MG63 (cell line): ENCODE data around the gene CAPN12. TPM values are rescaled to one million over a fixed set of nuclear protein-coding genes. Genes with fewer than 3 reads are reported as not detected.

Experiments used
- DNase-seq: peaks from one replicate; pipeline ENCODE4 v3.0.0-alpha.2; 2020
- H3K27me3 ChIP-seq: fragments of 250-450 bp; sonication (Bioruptor Pico); 2 replicates; pipeline ENCODE4 v1.5.1; 2020; ENCODE audit warnings: mild to moderate bottlenecking, moderate library complexity
- H3K36me3 ChIP-seq: fragments of 250-450 bp; sonication (Bioruptor Pico); 2 replicates; pipeline ENCODE4 v1.5.1; 2020; ENCODE audit warnings: mild to moderate bottlenecking, moderate library complexity
- H3K4me3 ChIP-seq: fragments of 250-450 bp; sonication (Bioruptor Pico); 2 replicates; pipeline ENCODE4 v1.5.1; 2020; ENCODE audit warnings: mild to moderate bottlenecking, moderate library complexity
- H3K9me3 ChIP-seq: fragments of 250-450 bp; sonication (Bioruptor Pico); 2 replicates; pipeline ENCODE4 v1.5.1; 2020; ENCODE audit warnings: mild to moderate bottlenecking, moderate library complexity
- total RNA-seq: library from RNA; depleted of rRNA; stranded (reverse); fragments of >200 nt; shearing (Covaris generic); gene quantifications from 2 replicates; pipeline ENCODE4 v1.2.3, GENCODE V29; 2014; ENCODE audit warnings: low replicate concordance

The CAPN12 gene
- total RNA-seq, 1 experiment from 2014 or later = not detected

DNA sequence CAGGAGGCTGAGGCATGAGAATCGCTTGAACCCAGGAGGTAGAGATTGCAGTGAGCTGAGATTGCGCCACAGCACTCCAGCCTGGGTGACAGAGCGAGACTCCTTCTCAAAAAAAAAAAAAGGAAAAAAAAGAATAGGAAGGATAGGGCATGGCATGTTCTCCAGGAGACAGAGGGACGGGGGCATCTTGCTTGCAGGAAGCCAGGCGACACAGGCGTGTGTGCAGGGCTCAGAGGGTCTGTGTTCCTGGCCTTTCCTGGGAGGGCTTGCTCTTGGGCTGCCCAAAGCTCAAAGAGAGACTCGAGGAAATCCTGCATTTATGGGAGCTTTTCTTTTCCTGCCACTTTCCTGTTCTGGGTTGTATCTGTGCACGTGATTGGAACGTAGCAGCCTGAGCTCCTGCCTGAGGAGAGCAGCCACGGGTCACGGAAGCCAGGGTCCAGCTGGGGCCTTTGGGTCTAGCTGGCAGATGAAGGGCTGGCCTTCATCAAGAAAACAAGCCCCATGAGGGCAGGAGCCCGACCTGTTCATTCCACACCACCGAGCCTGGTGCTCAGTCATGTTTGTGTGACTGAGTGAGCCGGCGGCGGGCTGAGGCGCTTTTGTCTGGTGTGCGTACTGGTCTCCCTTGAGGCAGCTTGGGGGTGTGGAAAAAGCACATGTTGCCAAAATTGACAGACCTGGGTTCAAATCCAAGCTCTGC, 44.5 kb downstream of the CAPN12 start:
- peaks cover 98% of the 10 kb centered on the region for H3K36me3 ChIP-seq

DNA sequence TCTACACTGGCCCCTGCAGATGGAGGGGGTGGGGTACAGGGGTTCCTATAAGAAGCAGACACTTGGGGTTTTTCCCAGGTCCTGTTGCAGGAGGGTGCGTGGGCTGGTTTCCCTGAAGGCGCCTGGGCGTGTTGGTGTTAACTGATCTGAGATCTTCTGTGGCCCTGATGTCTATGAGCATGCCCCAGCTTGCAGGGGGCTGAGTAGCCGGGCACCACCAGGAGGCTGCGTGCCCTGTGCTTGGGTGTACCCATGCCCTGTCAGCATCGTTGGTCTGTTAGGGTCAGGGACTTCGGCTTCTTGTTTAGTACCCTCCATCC, 45.3 kb downstream of the CAPN12 start:
- Histone ChIP-seq H3K9me3 (no peaks in the 10 kb centered on the region), H3K27me3 (no peaks in the 10 kb centered on the region), H3K36me3 (peaks cover 98% of the 10 kb centered on the region), H3K4me3 (no peak overlapping the region)
- no peak for DNase-seq

More for the DNA sequence above, 44.5 kb downstream of the CAPN12 start:
- Histone ChIP-seq H3K4me3 (no peak overlapping the region), H3K9me3 (no peaks in the 10 kb centered on the region), H3K27me3 (no peaks in the 10 kb centered on the region)
- DNase-seq = no peak

DNA sequence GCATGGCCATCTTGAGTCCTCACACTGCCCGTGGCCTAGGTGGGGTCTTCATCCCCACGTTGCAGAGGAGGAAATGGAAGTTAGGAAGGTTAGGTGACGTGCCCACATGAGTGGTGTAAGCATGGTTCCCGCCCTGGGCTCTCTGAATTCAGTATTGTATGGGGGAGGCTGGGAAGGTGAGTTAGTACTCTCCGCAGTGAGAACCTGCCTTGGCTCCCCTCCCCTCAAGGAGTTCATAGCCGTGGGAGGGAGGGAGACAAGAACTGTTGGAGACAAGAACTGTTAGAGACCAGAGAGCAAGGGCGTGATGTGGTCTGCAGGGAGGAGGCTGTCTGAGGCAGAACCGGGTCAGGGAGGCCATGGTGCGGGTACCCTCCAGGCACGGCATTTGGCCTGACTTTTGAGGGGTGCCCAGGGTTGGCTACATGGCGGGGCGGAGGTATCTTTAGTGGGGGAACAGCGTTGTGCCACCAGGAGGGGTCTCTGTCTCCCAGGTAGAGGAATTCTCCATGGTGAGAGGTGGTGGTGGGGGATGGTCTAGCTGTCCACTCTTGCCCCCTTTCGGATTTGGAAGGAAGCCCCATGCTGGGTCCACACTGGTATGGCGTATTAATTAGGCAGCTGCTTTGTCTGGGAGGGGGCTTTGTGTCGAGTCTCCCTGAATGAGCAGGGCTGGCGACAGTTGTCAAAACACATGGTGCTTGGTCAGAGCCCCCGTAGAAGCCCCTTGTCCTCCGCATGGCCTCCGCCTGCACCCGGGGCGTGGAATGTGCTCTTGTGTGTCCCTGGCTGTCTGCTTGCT, 45.8 kb downstream of the CAPN12 start:
- Histone ChIP-seq H3K36me3 (peaks cover 98% of the 10 kb centered on the region), H3K27me3 (no peaks in the 10 kb centered on the region), H3K9me3 (no peaks in the 10 kb centered on the region), H3K4me3 (no peak overlapping the region)
- DNase-seq = no peak

DNA sequence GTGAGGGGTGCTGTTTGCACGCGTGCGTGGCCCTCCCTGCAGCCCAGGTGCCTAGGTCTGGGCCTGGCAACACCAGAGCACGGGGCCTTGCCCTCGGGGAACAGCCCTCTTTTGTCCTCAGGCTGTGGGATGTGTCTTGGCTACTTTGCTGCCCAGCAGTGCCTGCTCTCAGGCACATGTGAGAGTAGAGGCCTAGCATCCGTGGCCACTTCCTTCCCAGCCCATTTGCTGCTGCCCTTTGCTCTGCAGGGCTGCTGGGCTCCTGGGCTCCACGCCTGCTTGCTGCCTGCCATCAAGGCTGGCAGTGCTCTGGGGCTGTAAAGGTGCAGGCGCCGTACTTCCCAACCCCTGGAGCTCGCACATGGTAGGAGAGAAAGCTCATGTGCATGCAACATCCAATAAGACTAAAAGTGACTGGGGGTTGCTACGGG, 46.6 kb downstream of the CAPN12 start:
- Histone ChIP-seq H3K4me3 (no peak overlapping the region), H3K9me3 (no peaks in the 10 kb centered on the region), H3K36me3 (peaks cover 98% of the 10 kb centered on the region)

DNA sequence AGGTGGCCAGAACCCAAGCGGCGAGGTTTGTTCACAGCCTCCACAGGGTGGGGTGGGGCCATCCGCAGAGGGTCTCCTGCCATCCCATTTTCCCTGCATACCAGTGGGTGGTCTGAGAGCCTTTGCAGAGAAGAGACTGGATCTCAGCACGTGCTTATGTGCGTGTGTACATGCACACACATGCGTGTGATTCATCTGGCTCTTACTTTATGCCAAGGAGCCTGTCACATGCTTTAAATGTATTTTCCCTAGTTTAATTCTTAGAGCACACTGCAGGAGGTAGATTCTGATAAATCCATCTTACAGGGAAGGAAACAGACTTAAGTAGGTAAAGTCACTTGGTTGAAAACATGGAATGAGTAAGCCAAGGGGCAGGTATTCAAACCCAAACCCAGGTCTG, 47.1 kb downstream of the CAPN12 start:
- H3K36me3 ChIP-seq = peaks cover 98% of the 10 kb centered on the region
- H3K9me3 ChIP-seq = no peaks in the 10 kb centered on the region
- H3K27me3 ChIP-seq = no peaks in the 10 kb centered on the region
- DNase-seq = no peak
- H3K4me3 ChIP-seq = no peak overlapping the region

More for the DNA sequence above, 46.6 kb downstream of the CAPN12 start:
- DNase-seq = no peak
- no peaks in the 10 kb centered on the region for H3K27me3 ChIP-seq

DNA sequence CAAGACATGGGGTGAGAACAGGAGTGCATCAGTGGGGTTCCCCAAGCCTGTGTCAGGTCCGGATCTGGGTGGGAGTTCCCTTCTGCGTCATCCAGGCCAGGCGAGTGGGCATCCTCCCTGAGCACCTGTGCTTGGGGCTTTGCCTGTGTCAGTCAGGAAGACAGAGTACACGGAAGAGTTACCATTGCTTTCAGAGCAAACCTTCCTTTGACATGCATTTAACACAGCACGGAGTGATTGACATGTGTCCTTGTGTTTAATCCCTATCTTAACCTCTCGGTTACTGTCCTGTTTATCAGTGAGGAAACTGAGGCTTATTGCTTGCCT, 47.6 kb downstream of the CAPN12 start:
- Histone ChIP-seq H3K9me3 (no peaks in the 10 kb centered on the region), H3K27me3 (no peaks in the 10 kb centered on the region), H3K36me3 (peaks cover 99% of the 10 kb centered on the region), H3K4me3 (no peak overlapping the region)
- DNase-seq = no peak

DNA sequence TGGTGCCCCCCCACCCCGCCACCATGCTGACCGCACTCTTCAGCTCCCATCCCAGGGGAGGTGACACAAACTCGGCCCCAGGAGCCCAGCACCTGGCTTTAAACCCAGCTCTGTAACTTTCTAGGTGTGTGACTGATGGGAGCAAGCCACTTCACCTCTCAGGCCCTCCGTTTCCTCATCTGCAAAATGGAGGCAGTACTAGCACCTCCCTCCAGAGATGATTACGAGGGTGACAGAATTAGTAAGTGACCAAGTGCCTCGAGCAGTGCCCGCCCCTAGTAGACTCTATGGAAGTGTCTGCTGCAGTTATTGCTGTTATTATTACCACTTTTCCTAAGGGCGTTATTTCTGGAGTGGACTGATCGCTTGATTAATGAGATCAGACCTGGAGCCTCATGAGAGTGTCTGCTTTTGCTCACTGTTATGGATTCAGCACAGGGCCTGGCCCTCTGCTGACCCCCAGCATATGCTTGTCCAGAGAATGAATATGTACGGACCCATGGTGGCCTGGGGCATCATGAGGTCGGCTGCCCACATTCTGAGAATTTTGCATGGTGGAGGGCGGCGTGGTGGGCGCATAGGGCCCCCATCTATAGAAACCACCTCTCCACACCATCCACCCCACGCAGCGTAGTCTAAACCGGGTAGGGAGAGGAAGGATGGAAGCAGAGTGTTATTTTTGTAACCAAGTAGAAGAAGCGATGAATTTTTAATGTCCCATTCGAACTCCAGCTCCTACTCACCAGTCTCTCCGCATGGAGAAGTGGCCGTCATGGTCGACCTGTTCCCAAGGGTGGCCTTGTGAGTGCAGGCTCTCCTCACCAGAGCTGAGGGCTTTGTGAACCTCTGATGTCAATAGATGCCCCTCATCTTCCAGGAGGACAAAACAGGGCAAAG, 48.2 kb downstream of the CAPN12 start:
- H3K36me3 ChIP-seq = peaks cover 98% of the 10 kb centered on the region
- no peak overlapping the region for H3K4me3 ChIP-seq
- H3K27me3 ChIP-seq = no peaks in the 10 kb centered on the region
- no peak for DNase-seq
- no peaks in the 10 kb centered on the region for H3K9me3 ChIP-seq

DNA sequence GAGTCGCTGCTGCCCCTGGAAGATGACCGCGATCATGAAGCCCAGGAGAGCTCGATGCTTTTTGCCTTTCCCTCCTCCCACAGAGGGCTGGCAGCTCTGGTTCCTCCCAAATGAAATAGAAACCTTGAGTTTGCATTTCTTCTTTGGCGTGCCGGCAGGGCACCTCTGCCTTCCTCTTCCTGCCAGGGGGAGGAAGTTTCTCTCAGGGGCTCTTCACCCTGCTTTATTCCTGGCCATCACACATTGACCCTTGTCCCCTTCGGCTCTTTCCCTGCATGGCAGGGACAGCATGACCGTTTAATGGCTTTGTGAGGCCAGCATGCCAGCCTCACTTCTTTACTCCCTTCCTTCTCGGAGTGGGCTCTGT, 49.0 kb downstream of the CAPN12 start:
- Histone ChIP-seq H3K27me3 (no peaks in the 10 kb centered on the region), H3K36me3 (peaks cover 98% of the 10 kb centered on the region)

DNA sequence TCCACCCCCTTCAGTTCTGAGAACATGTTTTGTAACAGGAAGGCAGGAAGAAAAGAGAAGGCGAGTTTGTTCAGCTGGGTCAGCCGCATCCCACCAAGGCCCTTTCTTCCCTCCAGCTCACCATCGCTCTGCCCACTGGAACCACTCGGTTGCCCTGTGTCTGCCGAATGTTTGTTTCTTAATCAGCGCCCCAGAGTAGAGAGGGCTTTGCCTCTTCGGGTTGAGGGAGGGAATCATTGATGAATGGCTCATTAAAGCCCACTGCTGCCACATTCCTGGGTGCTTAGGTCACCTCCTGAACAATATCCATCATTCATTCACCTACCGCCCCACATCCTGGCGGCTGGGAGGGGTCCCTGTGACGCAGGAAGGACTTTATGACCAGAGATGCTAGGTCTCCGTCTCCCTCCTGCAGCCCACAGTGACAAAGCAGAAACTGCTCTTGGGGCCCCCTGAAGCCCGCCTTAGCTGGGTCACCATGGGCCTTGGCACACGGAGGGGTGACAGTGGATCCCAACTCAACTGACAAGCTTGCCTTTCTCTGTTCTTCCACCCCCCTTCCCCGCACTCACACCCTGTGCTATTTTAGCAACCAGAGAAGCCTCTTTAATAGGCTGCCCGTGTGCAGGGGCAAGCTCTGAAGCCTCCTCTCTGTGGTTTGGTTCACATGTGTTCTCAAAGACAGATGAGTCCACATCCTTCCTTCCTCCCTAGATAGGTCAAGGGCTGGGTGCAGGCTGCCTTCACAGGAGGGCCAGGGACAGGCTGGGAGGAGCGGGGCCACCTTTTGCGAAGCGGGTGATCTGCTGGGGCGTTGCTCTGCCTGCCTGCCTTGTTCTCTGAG, 50.7 kb downstream of the CAPN12 start:
- Histone ChIP-seq H3K4me3 (no peak overlapping the region), H3K36me3 (peaks cover 96% of the 10 kb centered on the region), H3K27me3 (no peaks in the 10 kb centered on the region), H3K9me3 (no peaks in the 10 kb centered on the region)
- DNase-seq = no peak

More for the DNA sequence above, 49.0 kb downstream of the CAPN12 start:
- no peaks in the 10 kb centered on the region for H3K9me3 ChIP-seq
- H3K4me3 ChIP-seq = no peak overlapping the region
- no peak for DNase-seq

DNA sequence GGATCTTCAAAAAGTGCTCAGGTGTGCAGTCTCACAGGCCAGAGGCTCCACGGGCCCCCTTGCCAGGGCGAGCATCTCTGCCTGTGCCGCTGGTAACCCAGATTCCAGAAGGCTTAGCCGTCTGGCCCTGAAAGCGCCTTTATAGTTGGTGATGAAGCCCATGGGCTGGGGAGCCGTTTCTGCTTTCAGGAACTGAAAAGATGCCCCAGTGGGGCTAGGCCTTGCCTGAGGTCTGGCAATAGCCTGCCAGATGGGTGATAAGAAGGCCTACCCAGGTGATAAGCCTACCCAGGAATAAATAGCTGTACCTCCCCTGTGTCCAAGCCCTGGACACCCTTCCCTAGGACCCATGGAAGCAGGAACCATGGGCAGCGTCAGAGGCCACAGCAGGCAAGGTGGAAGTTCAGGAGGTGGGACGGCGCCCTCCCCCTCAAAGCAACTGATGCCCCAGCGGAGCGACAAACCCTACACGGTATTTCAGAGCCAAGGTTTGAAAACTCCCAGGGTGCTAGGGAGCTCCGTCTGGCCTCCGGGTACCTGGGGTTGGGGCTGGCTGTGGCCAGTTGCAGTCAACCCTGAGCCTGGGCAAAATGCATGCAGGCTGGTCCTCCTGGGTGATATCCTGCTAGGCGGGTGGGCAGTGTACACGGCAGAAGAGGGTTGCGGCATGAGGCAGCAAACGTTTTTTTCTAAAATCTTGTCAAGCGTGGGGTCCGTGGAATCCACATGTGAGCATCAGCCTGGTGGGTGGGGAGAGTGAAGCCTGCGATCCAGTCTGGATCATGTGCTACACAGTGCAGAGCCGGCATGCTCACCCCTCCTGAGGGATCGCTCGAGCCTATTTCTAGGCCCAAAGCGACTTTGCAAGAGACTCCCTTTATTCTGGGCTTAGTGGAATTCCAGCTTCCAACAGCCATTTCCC, 51.6 kb downstream of the CAPN12 start:
- Histone ChIP-seq H3K4me3 (no peak overlapping the region), H3K27me3 (no peaks in the 10 kb centered on the region), H3K9me3 (no peaks in the 10 kb centered on the region), H3K36me3 (peaks cover 91% of the 10 kb centered on the region)
- no peak for DNase-seq

DNA sequence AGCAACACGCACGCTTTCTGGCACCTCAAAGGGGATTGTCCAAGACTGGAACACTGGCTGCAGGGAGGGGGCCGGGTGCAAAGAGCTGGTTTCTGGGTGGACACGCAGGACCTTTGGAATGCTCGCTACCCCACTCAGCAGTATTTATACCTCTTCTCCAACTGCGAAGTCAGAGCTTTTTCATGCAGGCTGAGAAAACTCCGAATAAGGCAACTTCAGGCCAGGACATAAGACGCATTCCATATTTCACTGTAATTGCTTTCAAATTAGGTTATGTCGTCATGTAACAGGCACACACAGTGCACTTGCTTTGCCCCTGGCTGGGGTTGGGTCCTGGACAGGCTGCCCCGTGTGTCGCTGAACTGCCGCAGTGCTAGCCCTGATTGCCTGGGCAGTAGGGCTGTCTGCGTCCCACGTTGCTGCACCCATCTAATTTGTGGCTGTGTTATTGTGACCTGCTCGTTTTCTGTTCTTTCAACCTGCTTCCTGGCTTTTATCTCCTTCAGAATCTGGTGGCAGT, 52.3 kb downstream of the CAPN12 start:
- no peak for DNase-seq
- H3K27me3 ChIP-seq = no peaks in the 10 kb centered on the region
- H3K4me3 ChIP-seq = no peak overlapping the region
- H3K36me3 ChIP-seq = peaks cover 91% of the 10 kb centered on the region
- no peaks in the 10 kb centered on the region for H3K9me3 ChIP-seq

DNA sequence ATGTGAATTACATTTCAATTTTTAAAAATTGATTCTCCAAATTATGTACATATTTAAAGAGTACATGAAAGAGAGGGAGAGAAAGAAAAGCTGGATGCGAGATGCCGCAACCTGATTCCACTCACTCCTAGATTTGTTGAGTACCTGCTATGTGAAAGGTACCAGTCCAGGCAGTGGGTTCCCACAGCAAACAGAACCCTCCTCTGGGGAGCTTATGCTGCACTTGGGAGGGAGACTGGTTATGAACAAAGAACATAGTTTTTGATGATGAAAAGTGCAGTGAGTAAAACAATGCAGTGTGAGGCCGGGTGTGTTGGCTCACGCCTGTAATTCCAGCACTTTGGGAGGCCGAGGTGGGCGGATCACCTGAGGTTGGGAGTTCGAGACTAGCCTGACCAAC, 53.4 kb downstream of the CAPN12 start:
- Histone ChIP-seq H3K36me3 (peaks cover 89% of the 10 kb centered on the region), H3K4me3 (no peak overlapping the region), H3K9me3 (no peaks in the 10 kb centered on the region), H3K27me3 (no peaks in the 10 kb centered on the region)
- DNase-seq = no peak

DNA sequence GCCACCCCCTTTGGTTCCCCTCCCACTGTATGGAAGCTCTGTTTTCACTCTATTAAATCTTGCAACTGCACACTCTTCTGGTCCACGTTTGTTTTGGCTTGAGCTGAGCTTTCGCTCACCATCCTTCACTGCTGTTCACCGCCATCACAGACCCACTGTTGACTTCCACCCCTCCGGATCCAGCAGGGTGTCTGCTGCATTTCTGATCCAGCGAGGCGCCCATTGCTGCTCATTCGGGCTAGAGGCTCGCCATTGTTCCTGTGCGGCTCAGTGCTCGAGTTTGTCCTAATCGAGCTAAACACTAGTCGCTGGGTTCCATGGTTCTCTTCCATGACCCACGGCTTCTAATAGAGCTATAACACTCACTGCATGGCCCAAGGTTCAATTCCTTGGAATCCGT, 54.1 kb downstream of the CAPN12 start:
- H3K27me3 ChIP-seq = no peaks in the 10 kb centered on the region
- H3K9me3 ChIP-seq = no peaks in the 10 kb centered on the region
- peaks cover 89% of the 10 kb centered on the region for H3K36me3 ChIP-seq
- no peak for DNase-seq
- no peak overlapping the region for H3K4me3 ChIP-seq

DNA sequence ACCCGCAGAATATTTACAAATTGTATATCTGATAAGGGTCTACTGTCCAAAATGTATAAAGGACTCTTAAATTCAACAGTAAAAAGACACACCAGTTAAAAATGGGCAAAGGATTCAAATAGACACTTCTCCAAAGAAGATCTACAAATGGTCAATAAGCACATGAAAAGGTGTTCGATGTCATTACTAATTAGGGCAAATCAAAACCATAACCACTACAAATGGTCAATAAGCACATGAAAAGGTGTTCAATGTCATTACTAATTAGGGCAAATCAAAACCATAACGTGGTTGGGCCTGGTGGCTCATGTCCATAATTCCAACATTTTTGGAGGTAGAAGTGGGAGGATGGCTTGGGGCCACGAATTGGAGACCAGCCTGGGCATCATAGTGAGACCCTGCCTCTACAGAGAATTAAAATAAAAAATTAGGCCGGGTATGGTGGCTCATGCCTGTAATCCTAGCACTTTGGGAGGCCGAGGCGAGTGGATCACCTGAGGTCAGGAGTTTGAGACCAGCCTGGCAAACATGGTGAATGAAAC, 56.4 kb downstream of the CAPN12 start:
- no peaks in the 10 kb centered on the region for H3K9me3 ChIP-seq
- H3K27me3 ChIP-seq = no peaks in the 10 kb centered on the region
- no peak overlapping the region for H3K4me3 ChIP-seq
- DNase-seq = no peak
- peaks cover 70% of the 10 kb centered on the region for H3K36me3 ChIP-seq

DNA sequence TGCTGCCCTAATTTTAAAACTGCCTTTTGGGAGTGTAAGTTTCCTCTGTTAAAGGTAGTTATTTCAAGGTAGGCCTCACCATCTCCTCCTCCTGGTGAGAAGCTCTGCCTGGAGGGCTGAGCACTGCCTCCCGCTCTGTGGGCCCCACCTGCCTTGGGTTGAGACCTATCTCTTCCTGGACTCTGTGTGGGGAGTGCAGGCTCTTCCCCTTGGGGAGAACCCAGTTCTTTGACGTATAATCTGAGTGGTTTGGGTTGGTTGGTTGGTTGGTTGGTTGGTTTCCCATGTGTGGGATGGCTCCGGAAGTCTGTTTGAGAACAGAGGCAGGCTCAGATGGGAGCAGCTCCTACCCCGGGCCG, 57.8 kb downstream of the CAPN12 start:
- no peaks in the 10 kb centered on the region for H3K27me3 ChIP-seq
- no peak overlapping the region for H3K4me3 ChIP-seq
- peaks cover 70% of the 10 kb centered on the region for H3K36me3 ChIP-seq
- no peaks in the 10 kb centered on the region for H3K9me3 ChIP-seq
- no peak for DNase-seq
